HEK293 (cell line): Measurements from ENCODE around the gene LUC7L2.
A peak's percentile ranks its signal among the peaks of the same experiment; 100 is the strongest.

Source experiments
- BCL6B ChIP-seq: fragments of 450-650 bp; formaldehyde crosslinking; IDR thresholded peaks from 2 replicates; pipeline ENCODE4 v1.5.1; 2017; ENCODE audit warnings: missing biosample characterization, missing genetic modification characterization
- CTCF ChIP-seq: fragments of 450-650 bp; formaldehyde crosslinking; IDR thresholded peaks from 2 replicates; pipeline ENCODE4 v1.5.1; 2016; ENCODE audit warnings: missing biosample characterization, missing genetic modification characterization
- KLF8 ChIP-seq: fragments of 450-650 bp; formaldehyde crosslinking; IDR thresholded peaks from 2 replicates; pipeline ENCODE4 v1.5.1; 2016; ENCODE audit warnings: missing biosample characterization, missing genetic modification characterization
- SETDB1 ChIP-seq: IDR thresholded peaks from one replicate; pipeline ENCODE4 v1.6.1; 2017; ENCODE audit warnings: mild to moderate bottlenecking, low read length, moderate library complexity, mixed read lengths; ENCODE audit not compliant: insufficient read length
- ZBTB1 ChIP-seq: fragments of 450-650 bp; formaldehyde crosslinking; IDR thresholded peaks from 2 replicates; pipeline ENCODE4 v1.5.1; 2016; ENCODE audit warnings: missing biosample characterization, missing genetic modification characterization
- ZBTB26 ChIP-seq: fragments of 450-650 bp; formaldehyde crosslinking; optimal IDR thresholded peaks from 2 replicates; pipeline ENCODE3; 2016; ENCODE audit warnings: missing biosample characterization, mild to moderate bottlenecking, missing genetic modification characterization
- ZBTB7A ChIP-seq: fragments of 450-650 bp; formaldehyde crosslinking; IDR thresholded peaks from 2 replicates; pipeline ENCODE4 v1.5.1; 2016; ENCODE audit warnings: low read depth, missing biosample characterization, missing genetic modification characterization
- ZFP37 ChIP-seq: fragments of 450-650 bp; formaldehyde crosslinking; IDR thresholded peaks from 2 replicates; pipeline ENCODE4 v1.5.1; 2016; ENCODE audit warnings: missing biosample characterization, missing genetic modification characterization
- ZNF10 ChIP-seq: fragments of 450-650 bp; formaldehyde crosslinking; IDR thresholded peaks from 2 replicates; pipeline ENCODE4 v1.5.1; 2017; ENCODE audit warnings: missing biosample characterization, missing genetic modification characterization
- ZNF221 ChIP-seq: fragments of 450-650 bp; formaldehyde crosslinking; IDR thresholded peaks from 2 replicates; pipeline ENCODE4 v1.5.1; 2017; ENCODE audit warnings: missing biosample characterization, missing genetic modification characterization, borderline replicate concordance
- ZNF23 ChIP-seq: fragments of 450-650 bp; formaldehyde crosslinking; IDR thresholded peaks from 2 replicates; pipeline ENCODE4 v1.5.1; 2016; ENCODE audit warnings: missing biosample characterization, missing genetic modification characterization, borderline replicate concordance
- ZNF248 ChIP-seq: fragments of 450-650 bp; formaldehyde crosslinking; IDR thresholded peaks from 2 replicates; pipeline ENCODE4 v1.5.1; 2017; ENCODE audit warnings: missing biosample characterization, missing genetic modification characterization
- ZNF394 ChIP-seq: fragments of 450-650 bp; formaldehyde crosslinking; IDR thresholded peaks from 2 replicates; pipeline ENCODE4 v1.5.1; 2016; ENCODE audit warnings: missing biosample characterization, missing genetic modification characterization, mild to moderate bottlenecking, moderate library complexity, borderline replicate concordance
- ZNF473 ChIP-seq: fragments of 450-650 bp; formaldehyde crosslinking; IDR thresholded peaks from 2 replicates; pipeline ENCODE4 v1.5.1; 2017; ENCODE audit warnings: missing biosample characterization, missing genetic modification characterization
- ZNF560 ChIP-seq: fragments of 450-650 bp; formaldehyde crosslinking; IDR thresholded peaks from 2 replicates; pipeline ENCODE4 v1.5.1; 2017; ENCODE audit warnings: missing biosample characterization, missing genetic modification characterization, borderline replicate concordance
- ZNF585B ChIP-seq: fragments of 450-650 bp; formaldehyde crosslinking; IDR thresholded peaks from 2 replicates; pipeline ENCODE4 v1.5.1; 2016; ENCODE audit warnings: missing biosample characterization, missing genetic modification characterization
- ZNF600 ChIP-seq: fragments of 450-650 bp; formaldehyde crosslinking; IDR thresholded peaks from 2 replicates; pipeline ENCODE4 v1.5.1; 2016; ENCODE audit warnings: missing biosample characterization, missing genetic modification characterization
- ZNF660 ChIP-seq: fragments of 450-650 bp; IDR thresholded peaks from 2 replicates; pipeline ENCODE4 v1.5.1; 2018; ENCODE audit warnings: missing biosample characterization, mild to moderate bottlenecking, missing genetic modification characterization
- ZNF747 ChIP-seq: fragments of 450-650 bp; formaldehyde crosslinking; IDR thresholded peaks from 2 replicates; pipeline ENCODE4 v1.5.1; 2016; ENCODE audit warnings: missing biosample characterization, missing genetic modification characterization
- ZNF76 ChIP-seq: fragments of 450-650 bp; formaldehyde crosslinking; IDR thresholded peaks from 2 replicates; pipeline ENCODE4; 2016; ENCODE audit warnings: low read depth, missing biosample characterization, missing genetic modification characterization, borderline replicate concordance
- ZNF777 ChIP-seq: fragments of 450-650 bp; formaldehyde crosslinking; IDR thresholded peaks from 2 replicates; pipeline ENCODE4 v1.5.1; 2017; ENCODE audit warnings: missing biosample characterization, missing genetic modification characterization, borderline replicate concordance
- ZNF792 ChIP-seq: fragments of 450-650 bp; formaldehyde crosslinking; IDR thresholded peaks from 2 replicates; pipeline ENCODE4 v1.5.1; 2016; ENCODE audit warnings: missing biosample characterization, missing genetic modification characterization
- ZSCAN30 ChIP-seq: fragments of 450-650 bp; IDR thresholded peaks from 2 replicates; pipeline ENCODE4 v1.5.1; 2018; ENCODE audit warnings: missing biosample characterization, mild to moderate bottlenecking, missing genetic modification characterization, moderate library complexity
- TF ChIP-seq, protein P1 (sequence below): fragments of 450-650 bp; IDR thresholded peaks from 2 replicates; pipeline ENCODE4 v1.5.1; 2018; ENCODE audit warnings: missing biosample characterization, missing genetic modification characterization
- TF ChIP-seq, protein P2 (sequence below): fragments of 450-650 bp; formaldehyde crosslinking; IDR thresholded peaks from 2 replicates; pipeline ENCODE4 v1.5.1; 2016; ENCODE audit warnings: missing biosample characterization, missing genetic modification characterization
- TF ChIP-seq, protein P3 (sequence below): fragments of 450-650 bp; formaldehyde crosslinking; IDR thresholded peaks from 2 replicates; pipeline ENCODE4 v1.5.1; 2016; ENCODE audit warnings: missing biosample characterization, missing genetic modification characterization, borderline replicate concordance

The LUC7L2 gene

DNA sequence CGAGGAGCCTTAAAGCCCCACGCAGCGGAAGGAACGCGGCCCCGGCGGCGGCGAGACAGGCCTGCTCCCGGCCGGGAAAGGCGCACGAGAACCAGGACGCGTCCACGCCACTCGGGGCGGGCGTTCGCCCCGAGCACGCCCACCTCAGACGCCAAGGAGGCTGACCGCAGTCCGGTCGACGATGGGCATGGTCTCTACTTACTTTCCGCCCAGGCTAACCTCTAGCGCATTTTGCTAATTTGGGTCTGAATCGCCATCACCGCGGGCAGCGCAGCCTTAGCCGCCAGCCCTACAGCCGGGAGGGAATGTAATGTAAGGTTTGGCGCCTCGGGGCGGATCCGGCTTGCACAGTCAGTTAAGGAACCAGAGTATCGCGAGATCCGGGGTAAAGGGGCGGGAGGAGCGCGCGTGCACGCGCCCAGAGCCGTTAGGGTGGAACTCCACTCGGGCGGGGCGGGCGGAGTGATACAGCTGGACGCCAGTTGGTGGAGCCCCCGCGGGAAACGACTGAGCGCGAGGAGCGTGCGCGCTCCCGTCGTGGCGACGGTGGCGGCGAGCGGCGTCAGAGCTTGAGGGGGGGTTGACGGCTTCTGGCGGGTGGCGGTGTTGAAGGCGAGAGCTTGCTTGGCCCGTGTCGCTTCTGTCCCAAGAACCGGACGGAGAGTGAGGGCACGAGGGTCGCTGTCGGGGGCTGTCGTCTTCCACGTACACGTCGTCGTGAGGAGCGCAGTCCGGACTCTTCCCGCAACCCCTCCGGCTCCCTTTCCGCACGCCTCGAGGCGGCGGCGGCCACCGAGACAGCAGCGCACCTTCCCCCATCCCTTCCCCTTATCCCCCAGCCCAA is at the start of gene LUC7L2 (continued):
- TF ChIP-seq ZNF221 (tag by site-specific recombination) (peak; percentile 31; the same call in 1 of the 2 replicates), ZNF23 (tag by site-specific recombination) (no peak; the same call in 1 of the 2 replicates), ZNF585B (no peak), ZBTB1 (no peak), SETDB1 (no peak), ZNF600 (tag by site-specific recombination) (peak; percentile 100), ZSCAN30 (tag by site-specific recombination) (peak; percentile 57; the same call in 1 of the 2 replicates), KLF8 (tag by site-specific recombination) (peak; percentile 99), ZNF473 (no peak), CTCF (peak; percentile 56), ZNF560 (tag by site-specific recombination) (no peak), ZBTB7A (peak; percentile 56), ZNF10 (tag by site-specific recombination) (0 out of 2 replicates have a peak, but pooled peaks have one; percentile 6), ZNF747 (tag by site-specific recombination) (no peak), ZNF660 (tag by site-specific recombination) (peak; percentile 85), ZNF76 (tag by site-specific recombination) (peak; percentile 35; the same call in 1 of the 2 replicates), ZNF792 (tag by site-specific recombination) (0 out of 2 replicates have a peak, but pooled peaks have one; percentile 75), ZFP37 (tag by site-specific recombination) (peak; percentile 93), ZNF394 (tag by site-specific recombination) (peak; percentile 64; the same call in 1 of the 2 replicates), ZNF248 (no peak), BCL6B (tag by site-specific recombination) (no peak), ZBTB26 (tag by site-specific recombination) (peak; percentile 99), ZNF777 (tag by site-specific recombination) (peak; percentile 56; the same call in 1 of the 2 replicates)
- TF ChIP-seq, protein P1, sequence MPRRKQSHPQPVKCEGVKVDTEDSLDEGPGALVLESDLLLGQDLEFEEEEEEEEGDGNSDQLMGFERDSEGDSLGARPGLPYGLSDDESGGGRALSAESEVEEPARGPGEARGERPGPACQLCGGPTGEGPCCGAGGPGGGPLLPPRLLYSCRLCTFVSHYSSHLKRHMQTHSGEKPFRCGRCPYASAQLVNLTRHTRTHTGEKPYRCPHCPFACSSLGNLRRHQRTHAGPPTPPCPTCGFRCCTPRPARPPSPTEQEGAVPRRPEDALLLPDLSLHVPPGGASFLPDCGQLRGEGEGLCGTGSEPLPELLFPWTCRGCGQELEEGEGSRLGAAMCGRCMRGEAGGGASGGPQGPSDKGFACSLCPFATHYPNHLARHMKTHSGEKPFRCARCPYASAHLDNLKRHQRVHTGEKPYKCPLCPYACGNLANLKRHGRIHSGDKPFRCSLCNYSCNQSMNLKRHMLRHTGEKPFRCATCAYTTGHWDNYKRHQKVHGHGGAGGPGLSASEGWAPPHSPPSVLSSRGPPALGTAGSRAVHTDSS (tag by site-specific recombination): no peak
- TF ChIP-seq, protein P2, sequence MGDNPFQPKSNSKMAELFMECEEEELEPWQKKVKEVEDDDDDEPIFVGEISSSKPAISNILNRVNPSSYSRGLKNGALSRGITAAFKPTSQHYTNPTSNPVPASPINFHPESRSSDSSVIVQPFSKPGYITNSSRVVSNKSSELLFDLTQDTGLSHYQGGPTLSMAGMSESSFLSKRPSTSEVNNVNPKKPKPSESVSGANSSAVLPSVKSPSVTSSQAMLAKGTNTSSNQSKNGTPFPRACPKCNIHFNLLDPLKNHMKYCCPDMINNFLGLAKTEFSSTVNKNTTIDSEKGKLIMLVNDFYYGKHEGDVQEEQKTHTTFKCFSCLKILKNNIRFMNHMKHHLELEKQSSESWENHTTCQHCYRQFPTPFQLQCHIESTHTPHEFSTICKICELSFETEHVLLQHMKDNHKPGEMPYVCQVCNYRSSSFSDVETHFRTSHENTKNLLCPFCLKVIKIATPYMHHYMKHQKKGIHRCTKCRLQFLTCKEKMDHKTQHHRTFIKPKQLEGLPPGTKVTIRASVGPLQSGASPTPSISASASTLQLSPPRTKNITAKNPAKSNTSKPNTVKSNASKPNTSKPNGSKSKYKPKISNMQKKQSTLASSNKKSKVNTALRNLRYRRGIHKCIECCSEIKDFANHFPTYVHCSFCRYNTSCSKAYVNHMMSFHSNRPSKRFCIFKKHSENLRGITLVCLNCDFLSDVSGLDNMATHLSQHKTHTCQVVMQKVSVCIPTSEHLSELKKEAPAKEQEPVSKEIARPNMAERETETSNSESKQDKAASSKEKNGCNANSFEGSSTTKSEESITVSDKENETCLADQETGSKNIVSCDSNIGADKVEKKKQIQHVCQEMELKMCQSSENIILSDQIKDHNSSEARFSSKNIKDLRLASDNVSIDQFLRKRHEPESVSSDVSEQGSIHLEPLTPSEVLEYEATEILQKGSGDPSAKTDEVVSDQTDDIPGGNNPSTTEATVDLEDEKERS: no peak
- TF ChIP-seq, protein P3, sequence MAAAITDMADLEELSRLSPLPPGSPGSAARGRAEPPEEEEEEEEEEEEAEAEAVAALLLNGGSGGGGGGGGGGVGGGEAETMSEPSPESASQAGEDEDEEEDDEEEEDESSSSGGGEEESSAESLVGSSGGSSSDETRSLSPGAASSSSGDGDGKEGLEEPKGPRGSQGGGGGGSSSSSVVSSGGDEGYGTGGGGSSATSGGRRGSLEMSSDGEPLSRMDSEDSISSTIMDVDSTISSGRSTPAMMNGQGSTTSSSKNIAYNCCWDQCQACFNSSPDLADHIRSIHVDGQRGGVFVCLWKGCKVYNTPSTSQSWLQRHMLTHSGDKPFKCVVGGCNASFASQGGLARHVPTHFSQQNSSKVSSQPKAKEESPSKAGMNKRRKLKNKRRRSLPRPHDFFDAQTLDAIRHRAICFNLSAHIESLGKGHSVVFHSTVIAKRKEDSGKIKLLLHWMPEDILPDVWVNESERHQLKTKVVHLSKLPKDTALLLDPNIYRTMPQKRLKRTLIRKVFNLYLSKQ (tag by site-specific recombination): no peak
